ENCODE measurements around the gene ARHGEF19. TPM values are rescaled to one million over a fixed set of nuclear protein-coding genes. Genes with fewer than 3 reads are reported as not detected.
"Not testable (repeated sequence)": the region's sequence is repeated elsewhere in the genome, so short reads cannot be mapped to it uniquely, and the experiment has no call there.

Gene ARHGEF19
- 1 to 10 TPM; 5.5 to 9.0 (median 7.2) TPM for total RNA-seq (2021; fragmentation: NEBNext Ultra II Directional; extraction: Animal tissue kit (Norgen Biotek cat#: 25700))
- long read RNA-seq, partial matches to known transcripts = 2 of 3 reads
- long read RNA-seq, other reads (novel, unspliced or antisense) = 1 of 3 reads

DNA sequence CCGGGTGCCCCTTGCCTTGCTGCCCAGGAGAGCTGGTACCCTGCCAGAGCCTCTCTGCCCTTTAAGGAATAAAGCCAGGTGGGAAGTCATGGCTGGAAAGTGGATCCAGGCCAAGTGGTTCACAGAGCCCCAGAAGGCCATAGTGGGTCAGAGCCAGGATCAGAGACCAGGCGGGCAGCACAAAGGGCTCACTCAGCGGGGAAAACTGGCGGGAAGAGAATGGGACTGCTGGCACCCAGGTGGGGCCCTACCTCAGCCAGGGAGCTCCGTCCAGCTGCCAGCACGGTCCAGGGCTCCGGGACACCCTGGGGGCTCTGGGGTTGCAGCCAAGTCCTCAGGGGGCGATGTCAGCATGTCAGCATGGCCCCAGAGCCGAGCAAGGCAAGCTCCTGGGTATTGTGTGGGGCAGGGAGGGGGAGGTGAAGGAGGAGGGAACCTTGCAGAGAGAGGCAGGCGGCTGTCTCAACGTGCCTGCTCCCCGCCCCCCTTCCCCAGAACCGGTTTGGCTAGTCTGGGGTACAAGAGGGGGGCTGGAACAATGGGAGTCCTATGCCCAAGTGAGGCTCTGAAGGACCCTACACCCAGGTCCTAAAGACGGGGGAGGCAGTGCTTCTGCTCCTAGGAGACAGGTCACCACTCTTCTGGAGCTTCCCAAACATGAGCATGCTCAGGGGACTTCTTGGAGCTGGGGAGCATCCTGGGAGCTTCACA lies at the start of gene ARHGEF19:
Gene ARHGEF19, minus strand, starts transcription at position 402 of the 711 bp plus-strand sequence. CDS start 3,598 bp downstream, outside the sequence.
- Mint-ChIP-seq H3K9me3 (no peaks in the 10 kb centered on the region), H3K27ac (no peak within 1 kb of the TSS)
- DNase-seq = no peak

DNA sequence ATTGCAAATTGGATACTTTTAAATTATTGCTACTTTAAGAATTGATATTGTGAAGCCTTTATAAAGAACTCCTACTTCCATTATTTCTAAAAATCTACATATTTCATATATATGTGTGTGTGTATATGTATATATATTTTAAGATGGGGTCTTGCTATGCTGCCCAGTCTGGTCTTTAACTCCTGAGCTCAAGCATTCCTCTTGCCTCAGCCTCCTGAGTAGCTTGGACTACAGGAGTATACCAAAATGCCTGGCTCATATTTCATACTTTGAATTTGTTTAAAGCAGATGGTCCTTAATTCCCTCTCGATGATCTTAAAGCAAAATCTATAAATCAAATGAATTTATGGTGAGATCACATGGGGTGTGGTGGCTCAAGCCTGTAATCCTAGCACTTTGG lies 49.6 kb upstream of the ARHGEF19 start:
- Mint-ChIP-seq H3K9me3 (no peaks in the 10 kb centered on the region), H3K36me3 (ENCODE audit: low read depth) (no peaks in the 10 kb centered on the region), H3K27ac (no peak overlapping the region), H3K4me1 (ENCODE audit: low read depth) (peaks cover 57% of the 10 kb centered on the region), H3K4me3 (no peak overlapping the region), H3K27me3 (ENCODE audit: insufficient read depth) (peaks cover 2% of the 10 kb centered on the region)
- no peak for DNase-seq
- TF ChIP-seq, protein P1, sequence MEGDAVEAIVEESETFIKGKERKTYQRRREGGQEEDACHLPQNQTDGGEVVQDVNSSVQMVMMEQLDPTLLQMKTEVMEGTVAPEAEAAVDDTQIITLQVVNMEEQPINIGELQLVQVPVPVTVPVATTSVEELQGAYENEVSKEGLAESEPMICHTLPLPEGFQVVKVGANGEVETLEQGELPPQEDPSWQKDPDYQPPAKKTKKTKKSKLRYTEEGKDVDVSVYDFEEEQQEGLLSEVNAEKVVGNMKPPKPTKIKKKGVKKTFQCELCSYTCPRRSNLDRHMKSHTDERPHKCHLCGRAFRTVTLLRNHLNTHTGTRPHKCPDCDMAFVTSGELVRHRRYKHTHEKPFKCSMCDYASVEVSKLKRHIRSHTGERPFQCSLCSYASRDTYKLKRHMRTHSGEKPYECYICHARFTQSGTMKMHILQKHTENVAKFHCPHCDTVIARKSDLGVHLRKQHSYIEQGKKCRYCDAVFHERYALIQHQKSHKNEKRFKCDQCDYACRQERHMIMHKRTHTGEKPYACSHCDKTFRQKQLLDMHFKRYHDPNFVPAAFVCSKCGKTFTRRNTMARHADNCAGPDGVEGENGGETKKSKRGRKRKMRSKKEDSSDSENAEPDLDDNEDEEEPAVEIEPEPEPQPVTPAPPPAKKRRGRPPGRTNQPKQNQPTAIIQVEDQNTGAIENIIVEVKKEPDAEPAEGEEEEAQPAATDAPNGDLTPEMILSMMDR (IDR thresholded peaks at IDR 0.05) = no peak

More for the DNA sequence above, at the start of gene ARHGEF19:
- H3K27me3 Mint-ChIP-seq (ENCODE audit: insufficient read depth) = peaks cover 14% of the 10 kb centered on the region
- H3K36me3 Mint-ChIP-seq (ENCODE audit: low read depth) = no peaks in the 10 kb centered on the region
- H3K4me1 Mint-ChIP-seq (ENCODE audit: low read depth) = peaks cover 14% of the 10 kb centered on the region
- H3K4me3 Mint-ChIP-seq = no peak within 1 kb of the TSS
- TF ChIP-seq, protein P1 (IDR thresholded peaks at IDR 0.05) = no peak

DNA sequence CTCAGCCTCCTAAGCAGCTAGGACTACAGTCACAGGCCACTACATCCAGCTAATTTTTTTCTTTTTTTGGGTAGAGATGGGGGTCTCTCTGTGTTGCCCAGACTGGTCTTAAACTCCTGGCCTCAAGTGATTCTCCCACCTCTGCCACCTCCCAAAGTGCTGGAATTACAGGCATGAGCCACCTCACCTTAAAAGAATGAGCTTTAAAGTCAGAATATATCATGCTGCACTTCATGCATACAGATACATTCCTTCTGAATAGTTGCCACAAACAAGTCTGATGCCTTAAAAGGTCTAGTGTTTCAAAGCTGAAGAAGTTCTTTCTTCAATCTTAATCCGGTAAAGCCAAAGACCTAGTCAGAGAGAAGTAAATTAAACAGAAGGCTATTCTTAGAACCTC lies 48.4 kb upstream of the ARHGEF19 start:
- peaks cover 56% of the 10 kb centered on the region for H3K4me1 Mint-ChIP-seq (ENCODE audit: low read depth)
- H3K27me3 Mint-ChIP-seq (ENCODE audit: insufficient read depth) = peaks cover 2% of the 10 kb centered on the region
- peak; percentile 56 for DNase-seq
- TF ChIP-seq, protein P1 (IDR thresholded peaks at IDR 0.05) = no peak
- no peaks in the 10 kb centered on the region for H3K9me3 Mint-ChIP-seq
- H3K27ac Mint-ChIP-seq = peak overlapping the region; percentile 44
- H3K36me3 Mint-ChIP-seq (ENCODE audit: low read depth) = peaks cover 5% of the 10 kb centered on the region
- H3K4me3 Mint-ChIP-seq = peak overlapping the region; percentile 2; the same call in 1 of the 2 replicates

DNA sequence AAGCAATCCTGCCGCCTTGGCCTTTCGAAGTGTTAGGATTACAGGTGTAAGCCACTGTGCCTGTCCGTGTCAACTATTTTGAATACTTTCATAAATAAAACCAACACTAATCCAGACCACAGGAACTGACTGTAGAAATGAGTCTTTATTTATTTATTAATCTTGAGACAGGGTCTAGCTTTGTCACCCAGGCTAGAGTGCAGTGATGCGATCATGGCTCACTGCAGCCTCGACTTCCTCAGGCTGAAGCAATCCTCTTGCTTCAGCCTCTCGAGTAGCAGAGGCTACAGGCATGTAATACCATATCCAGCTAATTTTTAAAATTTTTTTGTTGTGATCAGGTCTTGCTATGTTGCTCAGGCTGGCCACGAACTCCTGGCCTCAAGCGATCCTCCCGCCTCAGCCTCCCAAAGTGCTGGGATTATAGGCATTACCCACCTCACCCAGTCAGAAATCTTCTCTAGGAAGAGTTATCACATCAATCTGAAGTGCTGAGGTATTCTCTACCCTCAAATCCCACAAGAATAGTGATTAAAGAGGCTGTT lies 46.2 kb upstream of the ARHGEF19 start:
- Mint-ChIP-seq H3K36me3 (ENCODE audit: low read depth) (peaks cover 18% of the 10 kb centered on the region), H3K9me3 (no peaks in the 10 kb centered on the region), H3K4me1 (ENCODE audit: low read depth) (peaks cover 74% of the 10 kb centered on the region), H3K4me3 (no peak overlapping the region), H3K27ac (peak overlapping the region; percentile 48; the same call in 1 of the 2 replicates), H3K27me3 (ENCODE audit: insufficient read depth) (peaks cover 2% of the 10 kb centered on the region)
- TF ChIP-seq, protein P1 (IDR thresholded peaks at IDR 0.05) = no peak
- DNase-seq = no peak

DNA sequence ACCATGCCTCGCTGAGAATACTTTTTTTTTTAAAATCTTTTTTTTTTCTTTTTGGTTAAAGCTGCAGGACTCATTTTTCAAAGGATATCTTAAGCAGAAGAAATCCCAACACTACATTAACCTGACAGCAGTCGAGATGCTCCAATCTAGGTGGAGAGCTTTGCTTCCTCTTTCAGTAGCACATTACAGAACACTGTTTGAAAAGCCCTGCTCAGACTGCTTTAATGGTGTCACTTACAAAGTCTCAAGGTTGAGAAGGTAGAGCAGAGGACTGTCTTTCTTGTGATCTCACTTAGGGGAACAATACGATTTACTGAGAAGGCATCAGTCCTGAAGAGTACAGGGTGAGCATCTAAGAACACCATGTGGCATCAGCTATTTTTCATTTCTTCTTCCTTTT lies 45.5 kb upstream of the ARHGEF19 start:
- no peaks in the 10 kb centered on the region for H3K9me3 Mint-ChIP-seq
- no peak overlapping the region for H3K27ac Mint-ChIP-seq
- peaks cover 74% of the 10 kb centered on the region for H3K4me1 Mint-ChIP-seq (ENCODE audit: low read depth)
- no peak overlapping the region for H3K4me3 Mint-ChIP-seq
- H3K27me3 Mint-ChIP-seq (ENCODE audit: insufficient read depth) = no peaks in the 10 kb centered on the region; the same call in 1 of the 2 replicates
- peaks cover 18% of the 10 kb centered on the region for H3K36me3 Mint-ChIP-seq (ENCODE audit: low read depth)
- TF ChIP-seq, protein P1 (IDR thresholded peaks at IDR 0.05) = no peak
- no peak for DNase-seq

DNA sequence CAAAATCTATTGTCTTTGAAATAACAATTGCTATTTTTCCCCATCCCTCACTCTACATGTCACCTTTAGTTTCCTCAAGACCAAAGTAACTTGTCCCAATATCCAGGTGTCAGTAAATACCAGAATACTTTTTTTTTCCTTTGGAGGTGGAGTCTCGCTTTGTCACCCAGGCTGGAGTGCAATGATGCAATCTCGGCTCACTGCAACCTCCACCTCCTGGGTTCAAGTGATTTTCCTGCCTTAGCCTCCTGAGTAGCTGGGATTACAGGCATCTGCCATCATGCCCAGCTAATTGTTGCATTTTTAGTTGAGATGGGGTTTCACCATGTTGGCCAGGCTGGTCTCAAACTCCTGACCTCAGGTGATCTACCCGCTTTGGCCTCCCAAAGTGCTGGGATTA lies 45.1 kb upstream of the ARHGEF19 start:
- peaks cover 74% of the 10 kb centered on the region for H3K4me1 Mint-ChIP-seq (ENCODE audit: low read depth)
- not testable (repeated sequence) for DNase-seq

More for the DNA sequence above, 45.1 kb upstream of the ARHGEF19 start:
- not testable (repeated sequence) for H3K27ac Mint-ChIP-seq; H3K9me3 Mint-ChIP-seq; H3K27me3 Mint-ChIP-seq (ENCODE audit: insufficient read depth); H3K4me3 Mint-ChIP-seq
- peaks cover 22% of the 10 kb centered on the region for H3K36me3 Mint-ChIP-seq (ENCODE audit: low read depth)

Data from HFFc6 (cell line).